Smooth muscle cell (in vitro differentiated cells): ENCODE measurements around the gene CCDC28B. TPM values are rescaled to one million over a fixed set of nuclear protein-coding genes. Genes with fewer than 3 reads are reported as not detected.

Experiments used
- DNase-seq: peaks from one replicate; lab custom pipeline; 2025; ENCODE audit not compliant: unreplicated experiment; lab: John Stamatoyannopoulos, UW
- H2AFZ ChIP-seq: fragments of 200-600 bp; sonication (generic); 2 replicates; pipeline ENCODE4 v1.6.0; 2016; ENCODE audit warnings: antibody characterized with exemption, low read depth, mild to moderate bottlenecking
- H3F3A ChIP-seq: fragments of 200-600 bp; sonication (generic); 2 replicates; pipeline ENCODE4 v1.6.0; 2017; ENCODE audit warnings: antibody characterized with exemption, low read depth
- H3K27ac ChIP-seq: fragments of 200-600 bp; sonication (generic); 2 replicates; pipeline ENCODE4 v1.5.1; 2016; ENCODE audit warnings: low read depth, mild to moderate bottlenecking
- H3K27me3 ChIP-seq: fragments of 200-600 bp; sonication (generic); 2 replicates; pipeline ENCODE4 v1.6.1; 2016; ENCODE audit warnings: low read depth, mild to moderate bottlenecking
- H3K36me3 ChIP-seq: fragments of 200-600 bp; sonication (generic); 2 replicates; pipeline ENCODE4 v1.5.1; 2016; ENCODE audit warnings: low read depth
- H3K4me1 ChIP-seq: fragments of 200-600 bp; sonication (generic); 2 replicates; pipeline ENCODE4 v1.5.1; 2016; ENCODE audit warnings: low read depth
- H3K4me2 ChIP-seq: fragments of 200-600 bp; sonication (generic); 2 replicates; pipeline ENCODE4 v1.6.0; 2016; ENCODE audit warnings: mild to moderate bottlenecking
- H3K4me3 ChIP-seq: fragments of 200-600 bp; sonication (generic); 2 replicates; pipeline ENCODE4 v1.5.1; 2016; ENCODE audit warnings: mild to moderate bottlenecking
- H3K79me2 ChIP-seq: fragments of 200-600 bp; sonication (generic); 2 replicates; pipeline ENCODE4 v1.6.0; 2016; ENCODE audit warnings: low read depth, mild to moderate bottlenecking
- H3K9ac ChIP-seq: fragments of 200-600 bp; sonication (generic); 2 replicates; pipeline ENCODE4 v1.6.0; 2016; ENCODE audit warnings: low read depth
- H3K9me3 ChIP-seq: fragments of 200-600 bp; sonication (generic); replicated peaks from 2 replicates; pipeline ENCODE4 v1.5.1; 2016; ENCODE audit warnings: low read depth
- H4K20me1 ChIP-seq: fragments of 200-600 bp; sonication (generic); 2 replicates; pipeline ENCODE4 v1.6.0; 2016; ENCODE audit warnings: low read depth
- CTCF ChIP-seq: fragments of 200-600 bp; sonication (generic); IDR thresholded peaks from 2 replicates; pipeline ENCODE4 v1.5.1; 2017; ENCODE audit warnings: borderline replicate concordance, mild to moderate bottlenecking, antibody characterized with exemption; ENCODE audit not compliant: insufficient read depth, poor library complexity, severe bottlenecking
- WGBS: methylation state at CpG from one replicate; pipeline ENCODE4 v1.1.7; 2016; ENCODE audit warnings: low lambda C conversion rate; 5-methylcytosine and 5-hydroxymethylcytosine counted together
- polyA plus RNA-seq: library from polyadenylated mRNA; unstranded; fragments of >200 nt; fragmentation: Nextera tagmentation; extraction: Ambion mirVana; gene quantifications from 2 replicates; pipeline ENCODE4 v1.2.1, GENCODE V29; 2016
- total RNA-seq: library from RNA; depleted of rRNA; stranded (reverse); fragments of >200 nt; gene quantifications from 2 replicates; pipeline ENCODE4 v1.2.3, GENCODE V29; 2014

CCDC28B gene
- total and polyA plus RNA-seq, 2 experiments from 2014 or later: 41.6 to 58.9 TPM

GRCh38 chr1:32198237-32199042 is 2.0 kb upstream of the CCDC28B start:
- peaks cover 9% of the 10 kb centered on the region for H3K36me3 ChIP-seq
- TF ChIP-seq CTCF: no peak

GRCh38 chr1:32199043-32199716 is 1.2 kb upstream of the CCDC28B start:
- H3K27ac ChIP-seq: peak overlapping the region; percentile 99
- H3F3A ChIP-seq: peaks cover 40% of the 10 kb centered on the region
- H3K36me3 ChIP-seq: peaks cover 3% of the 10 kb centered on the region
- TF ChIP-seq CTCF: no peak
- no peaks in the 10 kb centered on the region for H3K9me3 ChIP-seq
- H2AFZ ChIP-seq: no peak overlapping the region
- H3K4me1 ChIP-seq: peaks cover 18% of the 10 kb centered on the region
- no peak overlapping the region for H3K4me3 ChIP-seq
- H3K4me2 ChIP-seq: no peak overlapping the region
- no peak overlapping the region for H3K9ac ChIP-seq
- WGBS: 90% methylated on average over 4 of the region's 4 CpGs
- no peak for DNase-seq
- no peaks in the 10 kb centered on the region for H3K27me3 ChIP-seq
- H4K20me1 ChIP-seq: peaks cover 11% of the 10 kb centered on the region
- no peaks in the 10 kb centered on the region for H3K79me2 ChIP-seq

More at GRCh38 chr1:32198237-32199042, 2.0 kb upstream of the CCDC28B start:
- H3K4me2 ChIP-seq: no peak overlapping the region
- no peak overlapping the region for H2AFZ ChIP-seq
- 94% methylated on average over 3 of the region's 3 CpGs for WGBS
- DNase-seq: no peak
- H3K27ac ChIP-seq: no peak overlapping the region
- peaks cover 11% of the 10 kb centered on the region for H4K20me1 ChIP-seq
- H3F3A ChIP-seq: peaks cover 40% of the 10 kb centered on the region
- H3K9me3 ChIP-seq: no peaks in the 10 kb centered on the region
- peaks cover 18% of the 10 kb centered on the region for H3K4me1 ChIP-seq
- no peaks in the 10 kb centered on the region for H3K79me2 ChIP-seq
- H3K4me3 ChIP-seq: no peak overlapping the region
- no peak overlapping the region for H3K9ac ChIP-seq
- H3K27me3 ChIP-seq: no peaks in the 10 kb centered on the region

GRCh38 chr1:32199717-32200072 is 700 bp upstream of the CCDC28B start:
- no peaks in the 10 kb centered on the region for H3K9me3 ChIP-seq
- no peaks in the 10 kb centered on the region for H3K36me3 ChIP-seq
- H3K4me1 ChIP-seq: peaks cover 18% of the 10 kb centered on the region
- H3K4me3 ChIP-seq: peak overlapping the region; percentile 72
- H2AFZ ChIP-seq: no peak overlapping the region
- WGBS: 52% methylated on average over 6 of the region's 6 CpGs
- H3K9ac ChIP-seq: peak overlapping the region; percentile 97
- peaks cover 40% of the 10 kb centered on the region for H3F3A ChIP-seq
- peaks cover 11% of the 10 kb centered on the region for H4K20me1 ChIP-seq
- no peak for DNase-seq
- no peak for TF ChIP-seq CTCF
- peak overlapping the region; percentile 99 for H3K27ac ChIP-seq
- H3K4me2 ChIP-seq: peak overlapping the region; percentile 96
- no peaks in the 10 kb centered on the region for H3K79me2 ChIP-seq
- no peaks in the 10 kb centered on the region for H3K27me3 ChIP-seq
